ENCODE data around the gene FEN1. TPM values are rescaled to one million over a fixed set of nuclear protein-coding genes. Genes with fewer than 3 reads are reported as not detected.

FEN1 gene
- total and polyA plus RNA-seq, 2 donors (not counting 1 experiment from before 2014, with no cell fraction given), result 3.8 to 14.0 TPM

DNA sequence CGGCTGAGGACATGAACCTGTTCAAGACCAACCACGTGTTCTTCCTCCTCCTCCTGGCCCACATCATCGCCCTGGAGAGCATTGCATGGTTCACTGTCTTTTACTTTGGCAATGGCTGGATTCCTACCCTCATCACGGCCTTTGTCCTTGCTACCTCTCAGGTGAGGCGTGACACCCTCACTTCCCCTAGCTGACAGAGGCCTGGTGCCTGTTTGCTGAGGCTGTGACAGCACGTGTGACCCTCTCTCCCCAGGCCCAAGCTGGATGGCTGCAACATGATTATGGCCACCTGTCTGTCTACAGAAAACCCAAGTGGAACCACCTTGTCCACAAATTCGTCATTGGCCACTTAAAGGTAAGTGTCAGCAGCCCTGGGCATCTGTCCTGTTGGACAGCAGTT is 47.7 kb downstream of the FEN1 start:
- H3K4me1 ChIP-seq (ENCODE audit: control insufficient read depth, extremely low read depth, insufficient read depth, low read length), result no peaks in the 10 kb centered on the region
- no peak overlapping the region for H2AFZ ChIP-seq (ENCODE audit: low read length)
- no peak for DNase-seq (ENCODE audit: low read depth in 2 of 2)
- no peak overlapping the region for H3K4me2 ChIP-seq (ENCODE audit: extremely low read depth, insufficient read depth, low read length)
- no peaks in the 10 kb centered on the region for H4K20me1 ChIP-seq (ENCODE audit: control insufficient read depth, extremely low read depth, insufficient read depth, low read length)
- peaks cover 45% of the 10 kb centered on the region for H3K36me3 ChIP-seq (ENCODE audit: control insufficient read depth, insufficient read depth, low read length)
- no peaks in the 10 kb centered on the region for H3K9me3 ChIP-seq (ENCODE audit: control insufficient read depth, insufficient read depth, low read depth, low read length)
- TF ChIP-seq CTCF (conservative IDR thresholded peaks at IDR 0.05 in 1 of 2, IDR thresholded peaks at IDR 0.05 in 1 of 2; ENCODE audit: low read depth in 1 of 2, low read length in 2 of 2) (no peak), EZH2 (IDR thresholded peaks at IDR 0.05; ENCODE audit: low read length, missing control alignments) (no peak)
- H3K9ac ChIP-seq (ENCODE audit: insufficient read depth, low read length), result no peak overlapping the region
- H3K27ac ChIP-seq (ENCODE audit: insufficient read depth, low read length), result no peak overlapping the region
- H3K4me3 ChIP-seq (replicated peaks in 1 of 4; ENCODE audit: control extremely low read depth in 1 of 4, insufficient read depth in 1 of 4, low read depth in 3 of 4, low read length in 4 of 4), result no peak overlapping the region
- H3K27me3 ChIP-seq (ENCODE audit: control insufficient read depth, insufficient read depth, low read length), result no peaks in the 10 kb centered on the region
- H3K79me2 ChIP-seq (ENCODE audit: control insufficient read depth, insufficient read depth, low read length), result peaks cover 24% of the 10 kb centered on the region

GRCh38 chr11:61841636-61842527 is 49.2 kb downstream of the FEN1 start:
- Histone ChIP-seq H3K27me3 (ENCODE audit: control insufficient read depth, insufficient read depth, low read length) (no peaks in the 10 kb centered on the region), H2AFZ (ENCODE audit: low read length) (no peak overlapping the region), H3K4me2 (ENCODE audit: extremely low read depth, insufficient read depth, low read length) (no peak overlapping the region), H3K36me3 (ENCODE audit: control insufficient read depth, insufficient read depth, low read length) (peaks cover 50% of the 10 kb centered on the region), H3K9me3 (ENCODE audit: control insufficient read depth, insufficient read depth, low read depth, low read length) (no peaks in the 10 kb centered on the region), H3K9ac (ENCODE audit: insufficient read depth, low read length) (no peak overlapping the region), H3K4me3 (replicated peaks in 1 of 4; ENCODE audit: control extremely low read depth in 1 of 4, insufficient read depth in 1 of 4, low read depth in 3 of 4, low read length in 4 of 4) (no peak overlapping the region), H4K20me1 (ENCODE audit: control insufficient read depth, extremely low read depth, insufficient read depth, low read length) (no peaks in the 10 kb centered on the region), H3K27ac (ENCODE audit: insufficient read depth, low read length) (no peak overlapping the region), H3K79me2 (ENCODE audit: control insufficient read depth, insufficient read depth, low read length) (peaks cover 11% of the 10 kb centered on the region), H3K4me1 (ENCODE audit: control insufficient read depth, extremely low read depth, insufficient read depth, low read length) (no peaks in the 10 kb centered on the region)
- TF ChIP-seq CTCF (conservative IDR thresholded peaks at IDR 0.05 in 1 of 2, IDR thresholded peaks at IDR 0.05 in 1 of 2; ENCODE audit: low read depth in 1 of 2, low read length in 2 of 2), result no peak
- no peak for DNase-seq (ENCODE audit: low read depth in 2 of 2)

DNA sequence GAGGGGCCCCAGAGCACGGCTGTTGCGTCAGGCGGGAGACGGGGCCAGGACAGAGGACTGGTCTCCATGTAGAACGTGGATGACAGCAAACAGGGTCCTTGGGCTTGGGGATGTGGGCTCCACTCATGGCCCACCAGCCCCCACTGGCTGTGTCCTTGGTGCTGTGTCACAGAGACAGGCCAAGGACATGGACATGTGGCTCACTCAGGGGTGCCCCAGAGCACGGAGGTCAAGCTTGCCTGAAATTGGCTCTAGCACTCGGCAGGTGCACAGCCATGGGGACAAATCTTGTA is 49.8 kb downstream of the FEN1 start:
- peaks cover 7% of the 10 kb centered on the region for H3K79me2 ChIP-seq (ENCODE audit: control insufficient read depth, insufficient read depth, low read length)
- H3K4me2 ChIP-seq (ENCODE audit: extremely low read depth, insufficient read depth, low read length), result no peak overlapping the region
- H3K27ac ChIP-seq (ENCODE audit: insufficient read depth, low read length), result no peak overlapping the region
- TF ChIP-seq CTCF (conservative IDR thresholded peaks at IDR 0.05 in 1 of 2, IDR thresholded peaks at IDR 0.05 in 1 of 2; ENCODE audit: low read depth in 1 of 2, low read length in 2 of 2) (no peak), EZH2 (IDR thresholded peaks at IDR 0.05; ENCODE audit: low read length, missing control alignments) (no peak)
- no peak for DNase-seq (ENCODE audit: low read depth in 2 of 2)
- no peaks in the 10 kb centered on the region for H3K9me3 ChIP-seq (ENCODE audit: control insufficient read depth, insufficient read depth, low read depth, low read length)
- H3K4me3 ChIP-seq (replicated peaks in 1 of 4; ENCODE audit: control extremely low read depth in 1 of 4, insufficient read depth in 1 of 4, low read depth in 3 of 4, low read length in 4 of 4), result no peak overlapping the region
- H3K9ac ChIP-seq (ENCODE audit: insufficient read depth, low read length), result no peak overlapping the region
- H3K4me1 ChIP-seq (ENCODE audit: control insufficient read depth, extremely low read depth, insufficient read depth, low read length), result no peaks in the 10 kb centered on the region
- H3K36me3 ChIP-seq (ENCODE audit: control insufficient read depth, insufficient read depth, low read length), result peaks cover 51% of the 10 kb centered on the region
- no peak overlapping the region for H2AFZ ChIP-seq (ENCODE audit: low read length)
- H4K20me1 ChIP-seq (ENCODE audit: control insufficient read depth, extremely low read depth, insufficient read depth, low read length), result no peaks in the 10 kb centered on the region
- no peaks in the 10 kb centered on the region for H3K27me3 ChIP-seq (ENCODE audit: control insufficient read depth, insufficient read depth, low read length)

All from fibroblast of lung (primary cell).